ENCODE results near the gene TRUB2.

GRCh38 chr9:128310461-128310860 is 11.8 kb downstream of the TRUB2 start:
- no peak for TF ChIP-seq NFRKB (IDR thresholded peaks at IDR 0.05)
- TF ChIP-seq FOXM1 (IDR thresholded peaks at IDR 0.05; ENCODE audit: borderline replicate concordance) = no peak
- no peak for TF ChIP-seq SUZ12 (IDR thresholded peaks at IDR 0.05)
- no peak for TF ChIP-seq FOXA1 (IDR thresholded peaks at IDR 0.05)
- TF ChIP-seq TARDBP (IDR thresholded peaks at IDR 0.05) = no peak
- TF ChIP-seq BHLHE40 (IDR thresholded peaks at IDR 0.05; ENCODE audit: borderline replicate concordance) = no peak
- no peak for TF ChIP-seq ELF4 (IDR thresholded peaks at IDR 0.05)
- TF ChIP-seq SP1 (IDR thresholded peaks at IDR 0.05) = no peak
